Testis (tissue), 3 donors: ENCODE results near the gene NPR1. TPM values are rescaled to one million over a fixed set of nuclear protein-coding genes. Genes with fewer than 3 reads are reported as not detected.
"Not testable (repeated sequence)": the region's sequence is repeated elsewhere in the genome, so short reads cannot be mapped to it uniquely, and the experiment has no call there.

Experiments
- DNase-seq: peaks from one replicate; pipeline ENCODE4 v3.0.0-alpha.2; 2019
- H3K27ac ChIP-seq, 2 donors: fragments of 200-600 bp; sonication (generic); one replicate each; pipeline ENCODE4 v1.5.1; 2019
- H3K27me3 ChIP-seq: fragments of 200-600 bp; sonication (generic); one replicate; pipeline ENCODE4 v1.5.1; 2019
- H3K36me3 ChIP-seq: fragments of 200-600 bp; sonication (generic); one replicate; pipeline ENCODE4 v1.5.1; 2017; ENCODE audit warnings: low read depth; ENCODE audit errors: missing control alignments
- H3K4me1 ChIP-seq: fragments of 200-600 bp; sonication (generic); one replicate; pipeline ENCODE4 v1.5.1; 2019
- H3K4me3 ChIP-seq, 2 donors: fragments of 200-600 bp; sonication (generic); one replicate each; pipeline ENCODE4 v1.5.1; 2017 to 2019
- H3K9me3 ChIP-seq: fragments of 200-600 bp; sonication (generic); one replicate; pipeline ENCODE4 v1.5.1; 2017
- POLR2A ChIP-seq: fragments of 450-650 bp; IDR thresholded peaks from one replicate; pipeline ENCODE4 v1.6.1; 2017; ENCODE audit warnings: antibody characterized with exemption, mild to moderate bottlenecking, moderate library complexity
- WGBS, 2 donors: methylation state at CpG; one replicate each; pipeline ENCODE4 v1.1.5; 2018; 5-methylcytosine and 5-hydroxymethylcytosine counted together
- intact Hi-C: fragments of 100-400 bp; cut with DNase I; formaldehyde crosslinking; loops from one replicate; pipeline ENCODE4 v1.15.1; 2023; ENCODE audit warnings: low total_unique reads
- polyA plus RNA-seq: library from polyadenylated mRNA; stranded (reverse); fragments of 350-450 nt; fragmentation: Illumina TruSeq; extraction: RNeasy Lipid Tissue Mini Kit (QIAGEN cat#74804); gene quantifications from one replicate; pipeline ENCODE4 v1.2.3, GENCODE V29; 2014; ENCODE audit warnings: low read depth, low replicate concordance; ENCODE audit not compliant: insufficient read depth
- total RNA-seq, 2 donors: library from RNA; depleted of rRNA; stranded (reverse); fragments of >200 nt; gene quantifications; one replicate each; pipeline ENCODE4 v1.2.3, GENCODE V29; 2016
- TF ChIP-seq, protein P1 (sequence below), 3 experiments: fragments of 450-650 bp in 2 of 3; fragments of 200-600 bp in 1 of 3; sonication (generic) in 1 of 3; IDR thresholded peaks; one replicate each; pipeline ENCODE4 v1.5.1; 2016 to 2019; ENCODE audit warnings: antibody characterized with exemption in 3 of 3, mild to moderate bottlenecking in 2 of 3, moderate library complexity in 1 of 3

The NPR1 gene
- total and polyA plus RNA-seq, 3 donors from 2014 or later = 2.5 to 10.7 (median 4.3) TPM

DNA sequence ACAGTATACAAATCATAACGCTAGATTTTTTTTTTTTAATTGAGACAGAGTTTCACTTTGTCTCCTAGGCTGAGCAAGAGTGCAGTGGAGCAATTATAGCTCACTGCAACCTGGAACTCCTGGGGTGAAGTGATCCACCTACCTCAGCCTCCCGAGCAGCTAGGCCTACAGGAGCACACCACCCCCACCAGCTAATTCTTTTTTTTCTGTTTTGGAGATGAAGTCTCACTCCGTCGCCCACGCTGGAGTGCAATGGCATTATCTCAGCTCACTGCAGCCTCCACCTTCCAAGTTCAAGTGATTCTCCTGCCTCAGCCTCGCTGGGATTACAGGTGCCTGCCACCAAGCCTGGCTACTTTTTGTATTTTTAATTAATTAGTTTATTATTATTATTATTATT is 21.3 kb downstream of the NPR1 start:
- no peaks in the 10 kb centered on the region for H3K9me3 ChIP-seq
- TF ChIP-seq, protein P1, sequence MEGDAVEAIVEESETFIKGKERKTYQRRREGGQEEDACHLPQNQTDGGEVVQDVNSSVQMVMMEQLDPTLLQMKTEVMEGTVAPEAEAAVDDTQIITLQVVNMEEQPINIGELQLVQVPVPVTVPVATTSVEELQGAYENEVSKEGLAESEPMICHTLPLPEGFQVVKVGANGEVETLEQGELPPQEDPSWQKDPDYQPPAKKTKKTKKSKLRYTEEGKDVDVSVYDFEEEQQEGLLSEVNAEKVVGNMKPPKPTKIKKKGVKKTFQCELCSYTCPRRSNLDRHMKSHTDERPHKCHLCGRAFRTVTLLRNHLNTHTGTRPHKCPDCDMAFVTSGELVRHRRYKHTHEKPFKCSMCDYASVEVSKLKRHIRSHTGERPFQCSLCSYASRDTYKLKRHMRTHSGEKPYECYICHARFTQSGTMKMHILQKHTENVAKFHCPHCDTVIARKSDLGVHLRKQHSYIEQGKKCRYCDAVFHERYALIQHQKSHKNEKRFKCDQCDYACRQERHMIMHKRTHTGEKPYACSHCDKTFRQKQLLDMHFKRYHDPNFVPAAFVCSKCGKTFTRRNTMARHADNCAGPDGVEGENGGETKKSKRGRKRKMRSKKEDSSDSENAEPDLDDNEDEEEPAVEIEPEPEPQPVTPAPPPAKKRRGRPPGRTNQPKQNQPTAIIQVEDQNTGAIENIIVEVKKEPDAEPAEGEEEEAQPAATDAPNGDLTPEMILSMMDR (IDR thresholded peaks at IDR 0.05) = no peak
- TF ChIP-seq POLR2A = no peak
- intact Hi-C loops = loop anchor here (2.0 kb wide), 1 partner anchor 21 kb away; no protein-coding TSS in a partner anchor
- peak overlapping the region in 1 of 2 donors; percentile 55 for H3K27ac ChIP-seq
- H3K36me3 ChIP-seq = no peaks in the 10 kb centered on the region
- 67 to 82% methylated on average over 6 of the region's 6 CpGs for WGBS, 2 donors
- no peak overlapping the region for H3K4me3 ChIP-seq
- H3K27me3 ChIP-seq = no peaks in the 10 kb centered on the region
- no peak for DNase-seq
- peaks cover 22% of the 10 kb centered on the region for H3K4me1 ChIP-seq

DNA sequence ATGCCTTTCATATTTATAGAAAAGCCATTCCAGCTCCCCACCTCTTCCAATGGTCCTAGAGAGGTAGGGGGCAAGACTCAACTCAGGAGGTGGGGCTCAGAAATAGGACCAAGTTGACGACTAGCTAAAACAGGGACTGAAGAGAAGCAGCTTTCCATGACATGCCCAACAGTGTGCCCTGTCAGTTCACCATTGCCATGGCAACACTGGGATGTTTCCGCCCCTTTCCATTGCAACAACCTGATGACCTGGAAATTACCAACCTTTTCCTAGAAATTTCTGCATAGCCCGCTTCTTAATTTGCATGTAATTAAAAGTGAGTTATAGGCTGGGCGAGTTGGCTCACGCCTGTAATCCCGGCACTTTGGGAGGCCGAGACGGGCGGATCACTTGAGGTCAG is 27.0 kb downstream of the NPR1 start:
- Histone ChIP-seq H3K27ac (no peak overlapping the region), H3K9me3 (no peaks in the 10 kb centered on the region), H3K4me3 (no peak overlapping the region), H3K36me3 (no peaks in the 10 kb centered on the region), H3K27me3 (no peaks in the 10 kb centered on the region), H3K4me1 (no peaks in the 10 kb centered on the region)
- no peak for DNase-seq
- intact Hi-C loops = no loop called here
- TF ChIP-seq, protein P1 (IDR thresholded peaks at IDR 0.05) = no peak
- TF ChIP-seq POLR2A = no peak
- WGBS, 2 donors = 95 to 96% methylated on average over 9 of the region's 9 CpGs

DNA sequence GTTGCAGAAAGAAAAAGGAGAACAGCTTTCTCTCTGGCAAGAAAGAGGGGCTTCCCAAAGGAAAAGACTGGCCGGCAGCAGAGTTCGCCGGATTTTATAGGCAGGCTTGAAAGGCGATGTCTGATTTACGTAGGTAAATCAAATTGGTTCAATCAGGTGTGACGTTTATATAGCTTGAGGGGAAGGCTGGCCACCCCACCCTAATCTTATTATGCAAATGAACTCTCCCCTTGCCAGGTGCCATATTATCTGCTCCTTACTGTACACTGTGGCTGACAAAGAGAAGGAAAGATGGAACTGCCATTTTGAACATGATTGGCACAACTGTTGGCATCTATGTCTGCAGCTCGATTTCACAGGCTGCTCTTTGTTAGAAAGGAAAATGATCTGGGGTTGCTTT is 32.5 kb downstream of the NPR1 start:
- H3K9me3 ChIP-seq = no peaks in the 10 kb centered on the region
- TF ChIP-seq, protein P1 (IDR thresholded peaks at IDR 0.05) = no peak
- H3K27me3 ChIP-seq = no peaks in the 10 kb centered on the region
- WGBS, 2 donors = 45 to 54% methylated on average over 7 of the region's 7 CpGs
- H3K36me3 ChIP-seq = no peaks in the 10 kb centered on the region
- no peak overlapping the region for H3K27ac ChIP-seq
- H3K4me3 ChIP-seq = no peak overlapping the region
- intact Hi-C loops = no loop called here
- no peak for DNase-seq
- H3K4me1 ChIP-seq = no peaks in the 10 kb centered on the region

DNA sequence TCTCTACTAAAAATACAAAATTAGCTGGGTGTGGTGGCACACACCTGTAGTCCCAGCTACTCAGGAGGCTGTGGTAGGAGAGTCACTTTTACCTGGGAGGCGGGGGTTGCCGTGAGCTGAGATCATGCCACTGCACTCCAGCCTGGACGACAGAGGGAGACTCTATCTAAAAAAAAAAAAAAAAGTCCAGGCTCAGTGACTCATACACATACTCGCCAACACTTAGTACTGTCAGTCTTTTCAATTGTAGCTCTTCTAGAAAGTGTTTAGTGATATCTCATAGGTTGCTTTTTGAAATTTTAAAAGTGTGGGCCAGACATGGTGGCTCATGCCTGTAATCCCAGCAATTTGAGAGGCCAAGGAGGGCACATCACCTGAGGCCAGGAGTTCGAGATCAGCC is 37.7 kb downstream of the NPR1 start:
- H3K36me3 ChIP-seq, DNase-seq, H3K4me1 ChIP-seq, H3K27ac ChIP-seq, intact Hi-C loops, H3K9me3 ChIP-seq, H3K27me3 ChIP-seq, H3K4me3 ChIP-seq: not testable (repeated sequence)
- 92% methylated on average over 5 of the region's 5 CpGs for WGBS, 2 donors

DNA sequence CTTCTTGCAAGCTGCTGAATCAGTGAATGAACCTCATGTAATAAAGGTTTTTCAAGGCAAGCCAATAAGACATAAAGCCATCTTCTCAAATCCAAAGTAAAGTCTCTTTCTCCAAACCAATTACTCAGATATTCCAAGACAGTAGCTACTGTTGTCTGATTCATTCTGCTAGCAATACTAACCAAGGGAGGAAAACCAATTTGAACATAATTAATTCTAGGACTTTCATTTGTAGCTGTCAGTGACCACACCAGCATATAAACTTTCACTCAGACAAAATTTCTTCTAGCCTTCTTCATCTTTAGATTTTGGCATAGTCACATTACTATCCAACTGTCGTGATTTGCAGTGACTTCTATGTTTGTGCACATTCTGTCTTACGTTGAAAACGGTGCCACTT is 38.8 kb downstream of the NPR1 start:
- H3K36me3 ChIP-seq = no peaks in the 10 kb centered on the region
- DNase-seq = no peak
- intact Hi-C loops = no loop called here
- no peak overlapping the region for H3K4me3 ChIP-seq
- no peaks in the 10 kb centered on the region for H3K9me3 ChIP-seq
- H3K4me1 ChIP-seq = no peaks in the 10 kb centered on the region
- TF ChIP-seq, protein P1 (IDR thresholded peaks at IDR 0.05) = no peak
- no peak for TF ChIP-seq POLR2A
- H3K27me3 ChIP-seq = no peaks in the 10 kb centered on the region
- H3K27ac ChIP-seq = no peak overlapping the region
- WGBS, 2 donors = 87 to 92% methylated on average over 3 of the region's 3 CpGs
